Transverse colon (tissue), 4 donors: ENCODE results near the gene SLC12A7. TPM values are rescaled to one million over a fixed set of nuclear protein-coding genes. Genes with fewer than 3 reads are reported as not detected.

ENCODE experiments used
- DNase-seq: peaks from one replicate; pipeline ENCODE4 v3.0.0-alpha.2; 2019
- H3K27ac ChIP-seq, 4 donors: fragments of 200-600 bp; sonication (generic); 2 replicates each; pipeline ENCODE4 v1.5.1; 2016 to 2018; ENCODE audit warnings: inconsistent platforms in 4 of 4
- H3K27me3 ChIP-seq: fragments of 200-600 bp; sonication (generic); 2 replicates; pipeline ENCODE4 v1.5.1; 2017; ENCODE audit warnings: inconsistent platforms
- H3K36me3 ChIP-seq, 4 donors: fragments of 200-600 bp; sonication (generic); 2 replicates each; pipeline ENCODE4 v1.5.1; 2017 to 2019; ENCODE audit warnings: inconsistent platforms in 4 of 4
- H3K4me1 ChIP-seq, 4 donors: fragments of 200-600 bp; sonication (generic); 2 replicates each; pipeline ENCODE4 v1.5.1; 2017 to 2020; ENCODE audit warnings: inconsistent platforms in 4 of 4
- H3K4me3 ChIP-seq, 4 donors: fragments of 200-600 bp; sonication (generic); 1 replicate in 1 of 4; 2 replicates in 3 of 4; pipeline versions ENCODE4 v1.5.1 to v1.6.1; 2017 to 2019; ENCODE audit warnings: inconsistent platforms in 4 of 4
- H3K9me3 ChIP-seq, 2 donors: fragments of 200-600 bp; sonication (generic); 2 replicates each; pipeline ENCODE4 v1.5.1; 2017 to 2019; ENCODE audit warnings: inconsistent platforms in 2 of 2
- CTCF ChIP-seq, 5 experiments: fragments of 200-600 bp in 3 of 5; fragments of 450-650 bp in 2 of 5; sonication (generic) in 3 of 5; IDR thresholded peaks; 1 replicate in 2 of 5; 2 replicates in 3 of 5; pipeline ENCODE4 v1.5.1; 2016 to 2017; ENCODE audit warnings: antibody characterized with exemption in 5 of 5, inconsistent platforms in 3 of 5, mild to moderate bottlenecking in 2 of 5, moderate library complexity in 1 of 5
- EP300 ChIP-seq: sonication (generic); formaldehyde crosslinking; IDR thresholded peaks from one replicate; pipeline ENCODE4 v1.6.1; 2017; ENCODE audit warnings: antibody characterized with exemption, low read depth
- POLR2A ChIP-seq: fragments of 450-650 bp; IDR thresholded peaks from one replicate; pipeline ENCODE4 v1.6.1; 2016; ENCODE audit warnings: antibody characterized with exemption, mild to moderate bottlenecking, moderate library complexity
- POLR2AphosphoS5 ChIP-seq, 3 donors: sonication (generic); formaldehyde crosslinking; IDR thresholded peaks; one replicate each; pipeline ENCODE4 v1.6.1; 2016; ENCODE audit warnings: antibody characterized with exemption in 3 of 3
- WGBS, 2 donors: methylation state at CpG; one replicate each; pipeline ENCODE4 v1.1.5; 2018; ENCODE audit warnings: low coverage in 1 of 2; 5-methylcytosine and 5-hydroxymethylcytosine counted together
- in situ Hi-C, 4 donors: fragments of 200-750 bp; cut with MboI; loops; one replicate each; pipeline versions ENCODE4 v1.15.0 to v1.15.1; 2017; ENCODE audit warnings: low sequenced_read_pairs in 3 of 4, low pct_ligation_motif_present in 1 of 4, low pct_unique_long_range_greater_than_20kb in 1 of 4
- intact Hi-C: fragments of 100-400 bp; cut with DNase I; formaldehyde crosslinking; loops from one replicate; pipeline ENCODE4 v1.15.1; 2023; ENCODE audit warnings: low total_unique reads
- total RNA-seq, 4 donors: library from RNA; depleted of rRNA; stranded (reverse); fragments of >200 nt; gene quantifications; one replicate each; pipeline ENCODE4 v1.1.0, GENCODE V29; 2016

The SLC12A7 gene
- total RNA-seq, 4 donors from 2014 or later, result 60.7 to 144 (median 61.4) TPM

GRCh38 chr5:1014346-1014745 is 97.5 kb downstream of the SLC12A7 start:
- Histone ChIP-seq H3K4me3 (no peak overlapping the region), H3K9me3 (no peaks in the 10 kb centered on the region), H3K36me3 (no peaks in the 10 kb centered on the region), H3K27me3 (peaks cover 24% of the 10 kb centered on the region), H3K4me1 (peaks cover 4 to 5% (median 4%) of the 10 kb centered on the region in 4 donors), H3K27ac (no peak overlapping the region)
- in situ Hi-C loops (loop anchor here in 1 of 4 donors (25.0 kb wide), 1 partner anchor 123 kb away; no protein-coding TSS in a partner anchor), intact Hi-C loops (no loop called here)
- TF ChIP-seq POLR2AphosphoS5 (IDR thresholded peaks at IDR 0.05) (no peak), POLR2A (no peak), CTCF (IDR thresholded peaks at IDR 0.05) (no peak), EP300 (no peak)
- DNase-seq, result no peak
- WGBS, 2 donors, result 91% methylated on average over 14 of the region's 14 CpGs; no CpG with 5 or more reads in 1 of the 2 donors

GRCh38 chr5:1013948-1014301 is 97.9 kb downstream of the SLC12A7 start:
- 80 to 83% methylated on average over 1 to 3 of the region's 3 CpGs for WGBS, 2 donors

GRCh38 chr5:1013238-1013947 is 98.5 kb downstream of the SLC12A7 start:
- in situ Hi-C loops, result loop anchor here in 1 of 4 donors (25.0 kb wide), 1 partner anchor 124 kb away; no protein-coding TSS in a partner anchor
- intact Hi-C loops, result no loop called here
- H3K27me3 ChIP-seq, result peaks cover 33% of the 10 kb centered on the region
- no peaks in the 10 kb centered on the region for H3K9me3 ChIP-seq
- WGBS, 2 donors, result 95% methylated on average over 18 of the region's 19 CpGs; no CpG with 5 or more reads in 1 of the 2 donors
- H3K36me3 ChIP-seq, result no peaks in the 10 kb centered on the region
- no peak overlapping the region for H3K27ac ChIP-seq
- H3K4me3 ChIP-seq, result no peak overlapping the region
- H3K4me1 ChIP-seq, result peaks cover 4 to 12% (median 11%) of the 10 kb centered on the region in 4 donors
- TF ChIP-seq CTCF (IDR thresholded peaks at IDR 0.05) (no peak), POLR2AphosphoS5 (IDR thresholded peaks at IDR 0.05) (no peak), EP300 (no peak), POLR2A (no peak)
- no peak for DNase-seq

More at GRCh38 chr5:1013948-1014301, 97.9 kb downstream of the SLC12A7 start:
- Histone ChIP-seq H3K4me3 (no peak overlapping the region), H3K36me3 (no peaks in the 10 kb centered on the region), H3K27ac (no peak overlapping the region), H3K9me3 (no peaks in the 10 kb centered on the region), H3K4me1 (peaks cover 4 to 10% (median 8%) of the 10 kb centered on the region in 4 donors), H3K27me3 (peaks cover 28% of the 10 kb centered on the region)
- TF ChIP-seq CTCF (IDR thresholded peaks at IDR 0.05), result no peak
- in situ Hi-C loops, result loop anchor here in 1 of 4 donors (25.0 kb wide), 1 partner anchor 123 kb away; no protein-coding TSS in a partner anchor
- DNase-seq, result no peak
- intact Hi-C loops, result no loop called here

- in situ Hi-C loops, result loop anchor here in 1 of 4 donors (25.0 kb wide), 1 partner anchor 124 kb away; no protein-coding TSS in a partner anchor
- Histone ChIP-seq H3K4me3 (no peak overlapping the region), H3K9me3 (no peaks in the 10 kb centered on the region), H3K27me3 (peaks cover 38% of the 10 kb centered on the region), H3K27ac (no peak overlapping the region), H3K4me1 (peaks cover 4 to 16% (median 11%) of the 10 kb centered on the region in 4 donors), H3K36me3 (no peaks in the 10 kb centered on the region)
- TF ChIP-seq POLR2A (no peak), EP300 (no peak), CTCF (IDR thresholded peaks at IDR 0.05) (no peak), POLR2AphosphoS5 (IDR thresholded peaks at IDR 0.05) (no peak)
- DNase-seq, result no peak
- intact Hi-C loops, result no loop called here
- WGBS, 2 donors, result 78% methylated on average over 7 of the region's 7 CpGs; no CpG with 5 or more reads in 1 of the 2 donors
Measured at GRCh38 chr5:1012900-1013237, 99.0 kb downstream of the SLC12A7 start.
